ENCODE measurements around the gene GALNT12.

Gene GALNT12

DNA sequence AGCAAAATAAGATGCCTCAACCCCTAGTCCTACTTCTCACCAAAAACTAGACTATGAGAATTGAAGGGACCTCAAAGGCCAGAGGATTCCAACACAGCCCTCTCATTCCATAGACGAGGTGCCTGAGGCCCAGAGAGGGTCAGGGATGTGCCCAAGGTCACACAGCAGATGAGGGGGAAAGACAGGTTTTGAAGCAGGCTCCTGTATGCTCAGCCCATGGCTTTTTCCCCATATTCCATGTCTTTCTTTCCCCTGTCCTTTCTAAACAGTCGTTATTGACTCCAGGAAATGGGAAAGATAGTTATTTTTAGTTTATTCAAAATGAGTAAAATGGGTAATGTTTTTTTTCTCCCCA, 75.1 kb downstream of the GALNT12 start:
- no peak for DNase-seq

DNA sequence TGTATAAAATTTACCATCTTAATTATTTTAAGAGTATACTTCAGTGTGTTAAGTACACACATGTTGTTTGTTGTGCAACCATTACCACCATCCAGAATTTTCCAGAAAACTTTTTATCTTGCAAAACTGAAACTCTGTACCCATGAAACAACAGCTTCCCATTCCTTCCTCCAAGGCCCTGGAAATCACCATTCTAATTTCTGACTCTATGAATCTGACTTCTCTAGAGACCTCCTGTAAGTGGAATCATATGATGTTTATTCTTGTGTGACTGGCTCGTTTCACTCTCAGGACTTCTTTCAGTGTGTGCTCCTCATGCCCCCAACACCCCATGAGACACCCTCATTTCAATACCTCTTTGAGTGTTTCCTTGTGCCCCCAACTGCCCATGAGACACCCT, 75.8 kb downstream of the GALNT12 start:
- DNase-seq = no peak

DNA sequence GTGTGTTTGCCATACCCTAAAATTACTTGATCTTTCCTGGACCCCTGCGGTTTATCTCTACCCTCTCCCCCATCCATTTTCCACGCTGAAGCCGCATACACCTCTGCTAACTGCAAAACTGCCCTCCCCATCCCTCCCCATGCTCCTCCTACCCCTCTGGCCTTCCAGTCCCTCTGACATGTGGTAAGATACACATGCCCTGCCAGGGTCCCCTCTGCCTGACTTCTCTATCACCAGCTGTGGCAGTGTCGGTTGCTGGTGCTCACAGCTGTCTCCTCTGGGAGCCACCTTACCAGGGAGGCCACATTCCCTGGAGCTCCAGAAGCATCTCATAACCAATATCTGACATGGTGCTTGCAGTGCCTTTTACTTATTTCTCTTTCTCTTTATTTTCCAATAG, 77.4 kb downstream of the GALNT12 start:
- DNase-seq = peak; percentile 7

DNA sequence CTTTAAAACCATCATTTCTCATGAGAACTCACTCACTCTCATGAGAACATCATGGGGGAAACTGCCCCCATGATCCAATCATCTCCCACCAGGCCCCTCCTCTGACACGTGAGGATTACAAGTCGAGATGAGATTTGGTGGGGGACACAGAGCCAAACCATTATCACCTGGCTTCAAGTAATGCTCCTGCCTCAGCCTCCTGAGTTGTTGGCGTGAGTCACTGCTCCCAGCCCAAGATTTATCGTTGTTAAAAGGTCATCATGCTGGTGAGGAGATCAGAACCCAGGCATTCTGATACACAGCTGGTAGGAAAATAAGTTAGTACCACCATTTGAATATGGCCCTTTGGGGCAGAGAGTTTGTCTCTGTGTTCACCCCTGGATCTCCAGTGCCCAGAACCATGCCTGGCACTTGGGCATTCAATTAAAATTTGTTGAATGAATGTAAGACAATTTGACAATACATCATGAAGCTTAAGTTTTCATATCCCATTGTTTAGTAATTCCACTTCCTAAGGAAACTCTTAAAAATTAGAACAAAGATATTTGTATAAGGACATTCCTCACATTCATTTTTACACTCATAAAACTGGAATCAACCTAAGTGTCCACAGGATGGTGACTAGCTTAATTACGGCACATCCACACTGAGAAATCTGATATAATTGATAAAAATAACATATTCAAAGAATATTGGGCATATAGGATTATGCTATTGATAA, 78.3 kb downstream of the GALNT12 start:
- no peak for DNase-seq

DNA sequence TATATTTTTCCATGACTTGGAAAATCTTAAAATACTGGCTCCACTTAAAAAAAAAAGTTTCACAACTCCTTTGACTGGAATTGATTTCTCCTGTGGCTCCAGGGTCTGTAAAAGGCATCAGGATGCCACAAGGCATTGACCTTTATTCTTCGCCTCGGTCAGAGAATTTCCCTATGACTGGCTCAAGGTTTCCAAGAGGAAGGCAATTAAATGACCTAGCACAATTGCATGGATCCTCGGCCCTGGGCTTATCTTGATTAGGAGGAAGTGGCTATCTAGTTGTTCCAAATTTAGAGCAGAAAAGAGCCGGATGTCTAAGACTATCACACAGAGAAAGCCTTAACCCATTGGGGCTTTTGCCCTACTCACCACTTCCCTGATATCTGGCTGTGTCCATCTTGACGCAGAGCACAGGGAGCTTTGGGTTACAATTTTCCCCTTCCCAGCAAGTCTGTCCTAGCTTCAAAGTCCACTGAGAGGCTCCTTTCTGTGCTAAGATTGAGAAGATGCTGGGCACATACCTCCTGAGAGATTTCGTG, 79.3 kb downstream of the GALNT12 start:
- DNase-seq = no peak

- peak; percentile 41 for DNase-seq
Measured at GRCh38 chr9:98887918-98888510, 80.5 kb downstream of the GALNT12 start.

DNA sequence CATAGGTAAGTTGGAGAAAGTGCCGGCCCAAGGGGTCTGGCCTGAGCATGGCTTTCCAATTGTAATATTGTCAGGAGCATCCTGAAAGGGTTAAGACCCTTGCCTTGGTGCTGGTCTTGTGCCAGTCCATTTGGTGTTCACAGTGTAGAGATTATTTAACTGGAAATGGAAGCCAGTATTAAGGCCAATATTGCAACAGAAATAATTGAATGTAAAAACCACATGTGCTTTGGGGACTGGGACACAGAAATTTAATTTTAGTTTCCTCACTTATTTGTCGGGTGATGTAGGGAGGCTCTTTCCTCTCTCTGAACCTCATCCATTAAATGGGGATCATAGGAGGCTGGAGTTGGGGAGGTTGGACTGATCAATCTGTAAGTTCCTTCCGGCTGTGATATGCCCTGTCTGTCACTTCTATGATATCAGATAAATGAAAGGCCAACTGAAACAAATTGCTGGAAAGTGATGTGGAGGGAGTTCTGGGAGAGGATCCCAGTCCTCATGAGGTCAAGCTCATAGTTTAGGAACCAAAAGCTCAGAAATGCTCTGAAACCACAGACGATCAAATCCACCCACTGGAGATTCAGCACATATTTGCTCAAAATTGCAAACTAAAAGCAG, 81.4 kb downstream of the GALNT12 start:
- DNase-seq = no peak

- peak; percentile 66 for DNase-seq
Measured at GRCh38 chr9:98890256-98890655, 82.8 kb downstream of the GALNT12 start.

DNA sequence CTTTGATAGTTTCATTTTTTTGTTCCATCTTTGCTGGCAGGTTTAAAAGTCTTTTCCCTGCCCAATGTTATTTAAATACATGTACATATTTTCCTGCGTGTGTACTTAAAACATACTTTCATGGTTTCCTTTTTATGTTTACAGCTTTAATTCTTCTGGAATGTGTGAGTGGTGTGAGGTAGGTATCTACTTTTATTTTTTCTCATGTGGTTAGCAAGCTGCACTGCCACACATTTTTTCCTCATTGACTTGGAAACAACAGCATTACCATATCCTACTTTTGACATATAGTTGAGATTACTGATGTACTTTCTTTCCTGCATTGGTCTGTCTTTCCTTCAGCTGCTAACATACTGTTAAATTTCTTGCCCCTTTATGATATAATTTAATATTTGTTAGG, 84.8 kb downstream of the GALNT12 start:
- no peak for DNase-seq

GRCh38 chr9:98892690-98893089, 85.2 kb downstream of the GALNT12 start:
- no peak for DNase-seq

- no peak for DNase-seq
Measured at GRCh38 chr9:98894171-98894570, 86.7 kb downstream of the GALNT12 start.

DNA sequence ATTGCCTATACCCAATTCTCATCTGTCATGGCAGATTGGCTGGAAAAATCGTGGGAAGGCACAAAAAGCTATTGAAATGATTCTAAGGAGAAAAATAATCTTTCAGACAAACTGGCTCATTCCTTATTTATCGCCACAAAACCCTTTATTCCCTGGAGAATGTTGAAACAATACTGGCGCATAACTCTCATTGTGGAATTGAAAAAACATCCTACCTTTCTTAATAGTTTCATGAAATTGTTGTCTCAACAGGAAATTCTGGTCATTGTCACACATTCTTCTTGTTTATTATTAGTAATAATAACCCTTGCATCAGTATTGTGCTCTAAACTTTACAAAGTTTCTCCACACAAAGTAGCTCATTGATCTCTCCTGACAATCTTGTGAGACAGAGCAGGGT, 87.3 kb downstream of the GALNT12 start:
- no peak for DNase-seq

- DNase-seq = no peak
Measured at GRCh38 chr9:98896632-98897031, 89.2 kb downstream of the GALNT12 start.

DNA sequence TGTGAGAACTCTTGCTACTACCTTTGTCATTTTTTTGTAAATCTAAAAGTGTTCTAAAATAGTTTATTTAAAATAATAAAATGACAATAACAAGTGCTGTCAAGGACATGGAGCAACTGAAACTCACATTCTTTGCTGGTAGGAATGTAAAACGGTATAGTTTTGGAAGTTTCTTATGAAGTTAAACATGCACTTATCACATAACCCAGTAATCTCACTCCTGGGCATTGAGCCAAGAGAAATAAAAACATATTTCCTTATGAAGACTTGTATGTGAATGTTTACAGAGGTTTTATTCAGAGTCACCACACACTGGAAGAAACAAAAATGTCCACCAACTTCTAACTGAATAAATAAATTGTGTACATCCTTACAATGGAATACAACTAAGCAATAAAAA, 90.3 kb downstream of the GALNT12 start:
- no peak for DNase-seq

GRCh38 chr9:98899408-98900056, 92.1 kb downstream of the GALNT12 start:
- no peak for DNase-seq
